Upper lobe of left lung (tissue), 6 donors: ENCODE results near the gene FYB1. TPM values are rescaled to one million over a fixed set of nuclear protein-coding genes. Genes with fewer than 3 reads are reported as not detected.

Experiments
- ATAC-seq, 2 donors: fragments of 200-7000 bp; cut with Tn5 transposase; one replicate each; pipeline ENCODE4 v1.9.1; 2022; ENCODE audit warnings: mild to moderate bottlenecking in 2 of 2, moderate library complexity in 2 of 2; ENCODE audit not compliant: low FRiP score in 2 of 2
- DNase-seq, 2 donors: peaks; one replicate each; pipeline ENCODE4 v3.0.0-alpha.2; 2019 to 2020
- H3K27ac ChIP-seq, 4 donors: fragments of 200-600 bp; sonication (generic); one replicate each; pipeline ENCODE4 v1.5.1; 2016 to 2019
- H3K27me3 ChIP-seq, 4 donors: fragments of 200-600 bp; sonication (generic); one replicate each; pipeline ENCODE4 v1.5.1; 2017 to 2019
- H3K36me3 ChIP-seq, 4 donors: fragments of 200-600 bp; sonication (generic); one replicate each; pipeline ENCODE4 v1.5.1; 2016 to 2019
- H3K4me1 ChIP-seq, 4 donors: fragments of 200-600 bp; sonication (generic); one replicate each; pipeline ENCODE4 v1.5.1; 2018 to 2019
- H3K4me3 ChIP-seq, 4 donors: fragments of 200-600 bp; sonication (generic); one replicate each; pipeline ENCODE4 v1.5.1; 2017 to 2019; ENCODE audit warnings: mild to moderate bottlenecking in 2 of 4, moderate library complexity in 1 of 4
- H3K9me3 ChIP-seq, 4 donors: fragments of 200-600 bp; sonication (generic); one replicate each; pipeline ENCODE4 v1.5.1; 2018 to 2019
- EP300 ChIP-seq, 4 donors: sonication (generic); formaldehyde crosslinking; IDR thresholded peaks; one replicate each; pipeline ENCODE4 v1.5.1; 2017; ENCODE audit warnings: antibody characterized with exemption in 4 of 4, control low read depth in 2 of 4
- POLR2A ChIP-seq, 4 donors: fragments of 450-650 bp; IDR thresholded peaks; one replicate each; pipeline ENCODE4 v1.5.1; 2016 to 2017; ENCODE audit warnings: antibody characterized with exemption in 4 of 4, mild to moderate bottlenecking in 2 of 4
- POLR2AphosphoS5 ChIP-seq, 2 donors: sonication (generic); formaldehyde crosslinking; IDR thresholded peaks; one replicate each; pipeline ENCODE4 v1.5.1; 2017; ENCODE audit warnings: antibody characterized with exemption in 2 of 2
- WGBS, 2 donors: methylation state at CpG; one replicate each; pipeline ENCODE4 v1.1.5; 2017 to 2018; 5-methylcytosine and 5-hydroxymethylcytosine counted together
- total RNA-seq, 6 donors: library from RNA; depleted of rRNA in 4 of 6; stranded (reverse); fragments of >200 nt in 4 of 6; gene quantifications; one replicate each; pipeline versions ENCODE4 v1.1.0 to v1.2.1, GENCODE V29; 2016 to 2021
- TF ChIP-seq, protein P1 (sequence below), 6 experiments: fragments of 450-650 bp in 4 of 6; fragments of 200-600 bp in 2 of 6; sonication (generic) in 2 of 6; IDR thresholded peaks; one replicate each; pipeline ENCODE4 v1.5.1; 2016 to 2019; ENCODE audit warnings: antibody characterized with exemption in 6 of 6
- donor health status: DM: no; HTN: no; CAD: no; lungs with moderate emphysema.
- donor health status: DM: no; HTN: yes; CAD: no; lungs with severe emphysema.

The FYB1 gene
- total RNA-seq, 6 donors from 2014 or later, result 24.0 to 97.4 (median 42.5) TPM

DNA sequence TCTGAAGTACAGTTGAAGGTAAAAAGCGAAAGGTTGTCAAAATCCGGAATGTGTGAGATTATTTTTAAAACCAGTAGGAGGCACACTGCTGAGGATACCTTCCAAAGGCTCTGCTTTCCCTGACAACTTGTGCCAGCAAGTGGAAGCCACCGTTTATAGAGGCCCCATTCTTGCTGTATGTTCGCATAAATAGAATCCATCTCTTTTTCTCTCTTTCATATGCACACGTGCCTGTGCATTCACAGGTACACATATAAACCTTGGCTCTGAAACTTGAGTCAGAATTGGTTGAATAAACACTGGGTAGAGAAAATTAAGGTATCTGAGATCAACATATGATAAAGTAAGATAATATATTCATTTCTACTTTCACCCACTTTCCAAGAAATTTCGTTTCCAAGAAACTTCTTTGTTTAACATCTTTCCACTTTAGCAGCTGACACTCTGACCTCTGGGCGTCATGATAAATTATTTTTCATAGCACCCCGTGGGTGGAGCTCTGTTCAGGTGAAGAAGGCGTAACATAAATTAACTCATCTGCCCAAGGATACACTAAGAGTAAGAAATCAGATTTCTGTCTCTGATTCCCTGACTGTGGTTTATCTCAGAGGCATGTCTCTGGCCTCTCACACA, 81.4 kb downstream of the FYB1 start:
- no peaks in the 10 kb centered on the region for H3K9me3 ChIP-seq
- no peak for ATAC-seq
- 70 to 75% methylated on average over 9 of the region's 9 CpGs for WGBS, 2 donors
- no peak for TF ChIP-seq POLR2A (IDR thresholded peaks at IDR 0.05)
- no peak for TF ChIP-seq EP300 (IDR thresholded peaks at IDR 0.05)
- TF ChIP-seq, protein P1, sequence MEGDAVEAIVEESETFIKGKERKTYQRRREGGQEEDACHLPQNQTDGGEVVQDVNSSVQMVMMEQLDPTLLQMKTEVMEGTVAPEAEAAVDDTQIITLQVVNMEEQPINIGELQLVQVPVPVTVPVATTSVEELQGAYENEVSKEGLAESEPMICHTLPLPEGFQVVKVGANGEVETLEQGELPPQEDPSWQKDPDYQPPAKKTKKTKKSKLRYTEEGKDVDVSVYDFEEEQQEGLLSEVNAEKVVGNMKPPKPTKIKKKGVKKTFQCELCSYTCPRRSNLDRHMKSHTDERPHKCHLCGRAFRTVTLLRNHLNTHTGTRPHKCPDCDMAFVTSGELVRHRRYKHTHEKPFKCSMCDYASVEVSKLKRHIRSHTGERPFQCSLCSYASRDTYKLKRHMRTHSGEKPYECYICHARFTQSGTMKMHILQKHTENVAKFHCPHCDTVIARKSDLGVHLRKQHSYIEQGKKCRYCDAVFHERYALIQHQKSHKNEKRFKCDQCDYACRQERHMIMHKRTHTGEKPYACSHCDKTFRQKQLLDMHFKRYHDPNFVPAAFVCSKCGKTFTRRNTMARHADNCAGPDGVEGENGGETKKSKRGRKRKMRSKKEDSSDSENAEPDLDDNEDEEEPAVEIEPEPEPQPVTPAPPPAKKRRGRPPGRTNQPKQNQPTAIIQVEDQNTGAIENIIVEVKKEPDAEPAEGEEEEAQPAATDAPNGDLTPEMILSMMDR (IDR thresholded peaks at IDR 0.05), result no peak
- TF ChIP-seq POLR2AphosphoS5 (IDR thresholded peaks at IDR 0.05), result no peak
- no peak for DNase-seq
- H3K27me3 ChIP-seq, result no peaks in the 10 kb centered on the region
- H3K27ac ChIP-seq, result no peak overlapping the region
- H3K36me3 ChIP-seq, result peaks cover 0 to 3% (median 0%) of the 10 kb centered on the region in 4 donors
- H3K4me3 ChIP-seq, result no peak overlapping the region
- H3K4me1 ChIP-seq, result no peaks in the 10 kb centered on the region

DNA sequence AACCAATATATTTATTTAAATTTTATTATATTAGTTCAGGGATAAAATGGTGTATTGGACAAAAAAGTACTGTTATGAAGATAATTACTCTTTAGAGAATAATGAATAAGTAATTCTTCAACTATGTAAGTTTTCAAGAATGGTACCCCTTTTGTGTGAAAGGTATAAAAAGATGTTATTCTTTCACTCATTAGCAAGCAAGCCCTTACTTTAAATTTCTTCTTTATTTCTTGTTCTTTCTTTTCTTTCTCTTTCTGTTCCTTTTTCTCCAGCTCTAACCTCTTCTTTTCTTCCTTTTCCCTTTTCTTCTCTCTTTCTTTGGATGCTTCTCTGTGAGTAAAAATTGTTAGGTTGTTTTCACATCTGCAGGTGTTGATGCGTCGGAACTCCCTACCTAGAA, 82.0 kb downstream of the FYB1 start:
- no peaks in the 10 kb centered on the region for H3K9me3 ChIP-seq
- no peak for ATAC-seq
- H3K27ac ChIP-seq, result no peak overlapping the region
- no peak for DNase-seq
- TF ChIP-seq POLR2AphosphoS5 (IDR thresholded peaks at IDR 0.05) (no peak), POLR2A (IDR thresholded peaks at IDR 0.05) (no peak)
- TF ChIP-seq, protein P1 (IDR thresholded peaks at IDR 0.05), result no peak
- no peaks in the 10 kb centered on the region for H3K27me3 ChIP-seq
- peaks cover 0 to 3% (median 0%) of the 10 kb centered on the region in 4 donors for H3K36me3 ChIP-seq
- H3K4me1 ChIP-seq, result no peaks in the 10 kb centered on the region
- no peak overlapping the region for H3K4me3 ChIP-seq
- WGBS, 2 donors, result 96 to 100% methylated on average over 2 of the region's 2 CpGs

DNA sequence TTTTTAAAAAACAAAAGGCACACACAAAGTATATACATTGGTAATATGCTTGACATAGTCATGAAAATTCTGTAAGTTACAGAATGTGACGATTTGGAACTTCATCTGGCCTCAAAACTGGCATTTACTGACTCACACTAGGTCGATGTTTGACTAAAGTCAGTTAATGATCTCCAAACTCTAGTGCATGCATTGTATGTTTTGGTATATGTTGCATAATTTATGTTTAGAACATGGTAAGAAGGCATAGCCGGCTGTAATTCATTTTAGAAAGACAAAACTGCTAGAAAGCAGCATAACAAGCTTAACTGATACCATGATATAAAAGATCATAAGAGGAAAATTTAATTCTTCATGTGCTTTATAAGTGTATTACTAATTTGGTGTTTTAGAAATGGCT, 86.6 kb downstream of the FYB1 start:
- Histone ChIP-seq H3K27me3 (no peaks in the 10 kb centered on the region), H3K4me1 (no peaks in the 10 kb centered on the region), H3K36me3 (peaks cover 0 to 3% (median 0%) of the 10 kb centered on the region in 4 donors), H3K9me3 (no peaks in the 10 kb centered on the region), H3K27ac (no peak overlapping the region), H3K4me3 (no peak overlapping the region)
- DNase-seq (no peak), ATAC-seq (no peak)
- TF ChIP-seq EP300 (IDR thresholded peaks at IDR 0.05) (no peak), POLR2AphosphoS5 (IDR thresholded peaks at IDR 0.05) (no peak), POLR2A (IDR thresholded peaks at IDR 0.05) (no peak)
- TF ChIP-seq, protein P1 (IDR thresholded peaks at IDR 0.05), result no peak
- 75 to 79% methylated on average over 3 of the region's 3 CpGs for WGBS, 2 donors

DNA sequence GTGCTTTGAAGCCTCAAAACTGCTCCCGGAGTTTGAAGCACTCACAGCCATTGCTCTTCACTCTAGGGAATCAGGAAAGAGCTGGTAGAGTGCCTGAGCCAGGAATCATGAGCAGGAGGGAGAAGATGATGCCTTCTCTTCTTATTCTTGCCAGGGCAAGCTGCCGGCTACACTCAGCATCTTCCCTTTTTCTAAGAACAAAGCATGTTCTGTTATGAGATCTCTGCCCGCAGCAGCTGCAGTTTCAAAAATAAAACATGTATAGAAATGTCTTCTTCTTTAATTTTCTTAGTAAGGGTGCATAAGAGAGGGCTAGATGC, 87.3 kb downstream of the FYB1 start:
- no peak for DNase-seq
- no peak for TF ChIP-seq EP300 (IDR thresholded peaks at IDR 0.05)
- TF ChIP-seq, protein P1 (IDR thresholded peaks at IDR 0.05), result no peak
- TF ChIP-seq POLR2A (IDR thresholded peaks at IDR 0.05), result no peak
- TF ChIP-seq POLR2AphosphoS5 (IDR thresholded peaks at IDR 0.05), result no peak
- Histone ChIP-seq H3K27ac (no peak overlapping the region), H3K36me3 (peaks cover 0 to 3% (median 0%) of the 10 kb centered on the region in 4 donors), H3K27me3 (no peaks in the 10 kb centered on the region), H3K4me3 (no peak overlapping the region), H3K9me3 (no peaks in the 10 kb centered on the region), H3K4me1 (no peaks in the 10 kb centered on the region)
- ATAC-seq, result no peak
- WGBS, 2 donors, result 72 to 76% methylated on average over 3 of the region's 3 CpGs
